Panc1 (cell line): ENCODE measurements around the gene SOX1. TPM values are rescaled to one million over a fixed set of nuclear protein-coding genes. Genes with fewer than 3 reads are reported as not detected.

ENCODE experiments used
- ATAC-seq: fragments of 200-7000 bp; cut with Tn5 transposase; 2 replicates; pipeline ENCODE4 v1.9.1; 2020; ENCODE audit warnings: mild to moderate bottlenecking, moderate library complexity
- BruUV-seq: library from RNA; stranded (reverse); fragments of 400-500 nt; replicated peaks from 2 replicates; lab custom pipeline; 2021; lab: Mats Ljungman, UMichigan
- CTCF ChIA-PET: fragments of 300-600 bp; sonication (Branson Sonifier 250); formaldehyde crosslinking; loops from one replicate; lab custom pipeline; 2022; ENCODE audit warnings: antibody characterized with exemption; lab: Charles Lee
- POLR2A ChIA-PET: fragments of 300-600 bp; sonication (Branson Sonifier 250); formaldehyde crosslinking; loops from one replicate; lab custom pipeline; 2022; ENCODE audit warnings: antibody characterized with exemption; lab: Charles Lee
- DNase-seq: peaks from one replicate; pipeline ENCODE4 v3.0.0-alpha.2; 2010; ENCODE audit warnings: low read depth, low spot score
- H3K27ac ChIP-seq: 2 replicates; pipeline ENCODE4 v1.5.1; 2011; ENCODE audit warnings: mild to moderate bottlenecking, low read length, inconsistent platforms
- H3K27me3 ChIP-seq: fragments of 200-500 bp; sonication (Bioruptor generic); 2 replicates; pipeline ENCODE4 v1.6.0; 2014; ENCODE audit warnings: low read length, inconsistent platforms; ENCODE audit not compliant: control insufficient read depth, insufficient read depth
- H3K36me3 ChIP-seq: fragments of 200-500 bp; sonication (Bioruptor generic); 2 replicates; pipeline ENCODE4 v1.5.1; 2014; ENCODE audit warnings: inconsistent platforms, mild to moderate bottlenecking, low read length, moderate library complexity; ENCODE audit not compliant: control insufficient read depth, insufficient read depth
- H3K4me1 ChIP-seq: 2 replicates; pipeline ENCODE4 v1.5.1; 2011; ENCODE audit warnings: inconsistent platforms, mild to moderate bottlenecking, low read length, moderate library complexity; ENCODE audit not compliant: control insufficient read depth, insufficient read depth
- H3K4me3 ChIP-seq, 2 experiments: 2 replicates each; pipeline ENCODE4 v1.5.1; 2011 to 2012; ENCODE audit warnings: low read depth in 2 of 2, low read length in 2 of 2, mild to moderate bottlenecking in 2 of 2, inconsistent platforms in 1 of 2, moderate library complexity in 1 of 2
- H3K9me3 ChIP-seq: fragments of 200-500 bp; sonication (Bioruptor generic); 2 replicates; pipeline ENCODE4 v1.5.1; 2014; ENCODE audit warnings: low read depth, mild to moderate bottlenecking, inconsistent platforms, low read length, moderate library complexity; ENCODE audit not compliant: control insufficient read depth, insufficient read depth
- POLR2AphosphoS5 ChIP-seq: IDR thresholded peaks from 2 replicates; pipeline ENCODE4 v1.6.1; 2012; ENCODE audit warnings: mild to moderate bottlenecking, low read depth, low read length, moderate library complexity
- SIN3A ChIP-seq: IDR thresholded peaks from 2 replicates; pipeline ENCODE4 v1.6.1; 2012; ENCODE audit warnings: low read depth, mild to moderate bottlenecking, low read length, moderate library complexity, borderline replicate concordance; ENCODE audit not compliant: insufficient read depth
- TCF7L2 ChIP-seq: IDR thresholded peaks from 2 replicates; pipeline ENCODE4 v1.6.1; 2011; ENCODE audit warnings: mild to moderate bottlenecking, low read depth, low read length, inconsistent platforms
- in situ Hi-C: cut with HindIII; loops from 2 replicates; pipeline ENCODE4 v1.10.0; 2016; ENCODE audit warnings: low sequenced_read_pairs, low pct_unique_long_range_greater_than_20kb
- intact Hi-C: fragments of 100-400 bp; cut with micrococcal nuclease; formaldehyde crosslinking; loops from one replicate; pipeline ENCODE4 v1.10.0; 2022; ENCODE audit not compliant: unreplicated experiment
- total RNA-seq: library from RNA; stranded (reverse); gene quantifications from one replicate; pipeline ENCODE4 v1.2.1, GENCODE V29; 2021; ENCODE audit not compliant: unreplicated experiment
- TF ChIP-seq, protein P1 (sequence below): fragments of 450-650 bp; IDR thresholded peaks from 2 replicates; pipeline ENCODE4 v1.5.1; 2017; ENCODE audit warnings: mild to moderate bottlenecking
- TF ChIP-seq, protein P2 (sequence below), 2 experiments: IDR thresholded peaks; 2 replicates each; pipeline ENCODE4 v1.6.1; 2011 to 2012; ENCODE audit warnings: low read depth in 2 of 2, control low read depth in 1 of 2, low read length in 1 of 2, mild to moderate bottlenecking in 1 of 2, moderate library complexity in 1 of 2; ENCODE audit not compliant: insufficient read depth in 1 of 2

SOX1 gene
- total RNA-seq, 1 experiment from 2014 or later, result not detected

DNA sequence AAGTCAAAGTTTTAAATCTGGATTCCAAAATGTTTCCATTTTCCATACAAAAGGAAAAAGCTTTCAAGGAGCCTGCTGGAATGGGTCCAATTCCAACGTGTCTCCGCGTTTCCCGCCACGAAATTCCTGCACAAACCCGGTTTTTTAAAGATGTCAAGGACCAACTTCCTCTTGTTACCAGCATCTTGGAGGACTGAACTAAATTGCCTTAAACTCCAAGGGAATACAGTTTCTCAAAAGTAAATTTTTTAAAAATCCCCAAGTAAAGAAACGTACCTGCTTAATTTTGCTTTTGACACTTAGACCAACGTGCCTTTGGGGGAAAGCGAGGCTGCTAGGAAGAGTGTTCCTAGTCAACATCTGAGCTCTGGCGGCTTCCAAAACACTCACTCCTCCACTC, 12.3 kb upstream of the SOX1 start:
- no peaks in the 10 kb centered on the region for H3K4me1 ChIP-seq
- TF ChIP-seq POLR2AphosphoS5 (no peak), TCF7L2 (no peak)
- no peak overlapping the region for H3K27ac ChIP-seq
- no peaks in the 10 kb centered on the region; the same call in 1 of the 2 replicates for H3K27me3 ChIP-seq
- intact Hi-C loops, result no loop called here
- POLR2A ChIA-PET, result no interaction called here
- H3K36me3 ChIP-seq, result no peaks in the 10 kb centered on the region
- in situ Hi-C loops, result no loop called here
- DNase-seq (no peak), ATAC-seq (no peak)
- H3K4me3 ChIP-seq, result no peak overlapping the region
- CTCF ChIA-PET, result no interaction called here
- H3K9me3 ChIP-seq, result no peaks in the 10 kb centered on the region
- BruUV-seq, result no TSS peak

DNA sequence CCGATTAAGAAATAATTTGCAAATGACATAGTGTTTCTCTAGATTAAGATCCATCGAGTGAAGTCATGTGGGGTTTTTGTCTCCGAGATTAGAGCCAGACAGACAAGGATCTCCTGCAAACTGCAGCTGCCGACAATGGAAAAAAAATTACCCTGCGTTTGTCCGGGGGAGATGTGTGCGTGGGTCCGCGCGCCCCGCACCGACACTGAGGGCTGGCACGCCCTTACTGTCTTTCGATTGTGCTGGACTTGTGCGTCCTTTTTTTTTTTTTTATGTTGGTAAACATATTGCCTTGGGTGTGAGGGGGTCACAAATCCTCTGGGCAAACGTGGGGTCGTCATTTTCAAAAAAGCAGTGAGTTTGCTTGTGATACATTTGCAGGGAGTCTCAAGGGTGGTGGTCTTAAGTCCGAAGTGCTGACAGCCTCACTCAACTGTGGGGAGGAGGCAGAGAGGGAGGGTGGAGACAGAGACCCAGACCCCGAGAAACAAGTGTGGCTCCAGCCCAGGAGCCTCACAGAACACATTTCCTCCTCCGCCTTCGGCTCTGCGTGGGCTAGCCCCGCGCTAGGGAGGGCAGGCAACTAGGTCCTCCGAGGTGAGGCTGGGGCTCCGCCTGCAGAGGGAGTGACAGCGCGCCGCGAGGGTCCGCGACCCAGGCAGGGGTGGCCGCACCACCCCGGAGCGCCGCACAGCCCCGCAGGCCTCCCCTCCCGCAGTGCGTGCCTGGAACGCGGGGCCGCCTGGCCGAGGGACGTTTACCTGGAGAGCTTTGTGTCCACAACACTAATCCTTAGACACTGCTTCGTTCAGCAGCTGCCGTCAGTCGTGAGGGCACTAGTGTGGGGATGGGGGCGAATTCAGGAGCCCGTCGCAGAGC, 11.7 kb upstream of the SOX1 start:
- H3K27ac ChIP-seq, result no peak overlapping the region
- POLR2A ChIA-PET, result no interaction called here
- H3K4me3 ChIP-seq, result no peak overlapping the region
- BruUV-seq, result no TSS peak
- intact Hi-C loops (no loop called here), in situ Hi-C loops (no loop called here)
- H3K27me3 ChIP-seq, result no peaks in the 10 kb centered on the region; the same call in 1 of the 2 replicates
- no peaks in the 10 kb centered on the region for H3K36me3 ChIP-seq
- ATAC-seq, result no peak
- TF ChIP-seq SIN3A (no peak), TCF7L2 (no peak), POLR2AphosphoS5 (no peak)
- TF ChIP-seq, protein P1, sequence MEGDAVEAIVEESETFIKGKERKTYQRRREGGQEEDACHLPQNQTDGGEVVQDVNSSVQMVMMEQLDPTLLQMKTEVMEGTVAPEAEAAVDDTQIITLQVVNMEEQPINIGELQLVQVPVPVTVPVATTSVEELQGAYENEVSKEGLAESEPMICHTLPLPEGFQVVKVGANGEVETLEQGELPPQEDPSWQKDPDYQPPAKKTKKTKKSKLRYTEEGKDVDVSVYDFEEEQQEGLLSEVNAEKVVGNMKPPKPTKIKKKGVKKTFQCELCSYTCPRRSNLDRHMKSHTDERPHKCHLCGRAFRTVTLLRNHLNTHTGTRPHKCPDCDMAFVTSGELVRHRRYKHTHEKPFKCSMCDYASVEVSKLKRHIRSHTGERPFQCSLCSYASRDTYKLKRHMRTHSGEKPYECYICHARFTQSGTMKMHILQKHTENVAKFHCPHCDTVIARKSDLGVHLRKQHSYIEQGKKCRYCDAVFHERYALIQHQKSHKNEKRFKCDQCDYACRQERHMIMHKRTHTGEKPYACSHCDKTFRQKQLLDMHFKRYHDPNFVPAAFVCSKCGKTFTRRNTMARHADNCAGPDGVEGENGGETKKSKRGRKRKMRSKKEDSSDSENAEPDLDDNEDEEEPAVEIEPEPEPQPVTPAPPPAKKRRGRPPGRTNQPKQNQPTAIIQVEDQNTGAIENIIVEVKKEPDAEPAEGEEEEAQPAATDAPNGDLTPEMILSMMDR, result no peak
- TF ChIP-seq, protein P2, sequence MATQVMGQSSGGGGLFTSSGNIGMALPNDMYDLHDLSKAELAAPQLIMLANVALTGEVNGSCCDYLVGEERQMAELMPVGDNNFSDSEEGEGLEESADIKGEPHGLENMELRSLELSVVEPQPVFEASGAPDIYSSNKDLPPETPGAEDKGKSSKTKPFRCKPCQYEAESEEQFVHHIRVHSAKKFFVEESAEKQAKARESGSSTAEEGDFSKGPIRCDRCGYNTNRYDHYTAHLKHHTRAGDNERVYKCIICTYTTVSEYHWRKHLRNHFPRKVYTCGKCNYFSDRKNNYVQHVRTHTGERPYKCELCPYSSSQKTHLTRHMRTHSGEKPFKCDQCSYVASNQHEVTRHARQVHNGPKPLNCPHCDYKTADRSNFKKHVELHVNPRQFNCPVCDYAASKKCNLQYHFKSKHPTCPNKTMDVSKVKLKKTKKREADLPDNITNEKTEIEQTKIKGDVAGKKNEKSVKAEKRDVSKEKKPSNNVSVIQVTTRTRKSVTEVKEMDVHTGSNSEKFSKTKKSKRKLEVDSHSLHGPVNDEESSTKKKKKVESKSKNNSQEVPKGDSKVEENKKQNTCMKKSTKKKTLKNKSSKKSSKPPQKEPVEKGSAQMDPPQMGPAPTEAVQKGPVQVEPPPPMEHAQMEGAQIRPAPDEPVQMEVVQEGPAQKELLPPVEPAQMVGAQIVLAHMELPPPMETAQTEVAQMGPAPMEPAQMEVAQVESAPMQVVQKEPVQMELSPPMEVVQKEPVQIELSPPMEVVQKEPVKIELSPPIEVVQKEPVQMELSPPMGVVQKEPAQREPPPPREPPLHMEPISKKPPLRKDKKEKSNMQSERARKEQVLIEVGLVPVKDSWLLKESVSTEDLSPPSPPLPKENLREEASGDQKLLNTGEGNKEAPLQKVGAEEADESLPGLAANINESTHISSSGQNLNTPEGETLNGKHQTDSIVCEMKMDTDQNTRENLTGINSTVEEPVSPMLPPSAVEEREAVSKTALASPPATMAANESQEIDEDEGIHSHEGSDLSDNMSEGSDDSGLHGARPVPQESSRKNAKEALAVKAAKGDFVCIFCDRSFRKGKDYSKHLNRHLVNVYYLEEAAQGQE (IDR thresholded peaks at IDR 0.05; ENCODE audit: insufficient read depth in 1 of 2, low read depth in 2 of 2, low read length in 1 of 2), result no peak
- no peaks in the 10 kb centered on the region for H3K9me3 ChIP-seq
- no peak for DNase-seq
- H3K4me1 ChIP-seq, result no peaks in the 10 kb centered on the region
- CTCF ChIA-PET, result no interaction called here

DNA sequence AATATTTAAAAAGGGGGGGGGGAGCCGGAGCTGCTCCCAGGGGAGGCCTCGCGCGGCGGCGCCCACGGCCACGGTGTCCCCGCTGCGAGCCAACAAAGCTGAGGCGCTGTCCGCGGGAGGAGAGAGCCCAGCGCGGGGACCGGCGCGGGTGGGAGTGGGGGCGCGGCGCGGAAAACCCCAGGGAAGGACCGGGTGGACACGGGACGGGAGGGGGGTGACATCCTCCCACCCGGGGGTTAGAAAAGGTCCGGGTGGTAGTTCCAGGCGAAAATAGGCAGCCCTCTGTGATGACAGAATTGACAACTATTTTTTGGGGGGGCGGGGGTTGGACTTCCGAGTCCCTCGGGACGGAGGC, 11.1 kb upstream of the SOX1 start:
- intact Hi-C loops (no loop called here), in situ Hi-C loops (no loop called here)
- Histone ChIP-seq H3K9me3 (no peaks in the 10 kb centered on the region), H3K4me1 (no peaks in the 10 kb centered on the region), H3K36me3 (no peaks in the 10 kb centered on the region), H3K4me3 (no peak overlapping the region), H3K27me3 (no peaks in the 10 kb centered on the region; the same call in 1 of the 2 replicates), H3K27ac (no peak overlapping the region)
- DNase-seq (no peak), ATAC-seq (no peak)
- TF ChIP-seq SIN3A (no peak), TCF7L2 (no peak), POLR2AphosphoS5 (no peak)
- TF ChIP-seq, protein P2 (IDR thresholded peaks at IDR 0.05; ENCODE audit: insufficient read depth in 1 of 2, low read depth in 2 of 2, low read length in 1 of 2), result no peak
- ChIA-PET POLR2A (no interaction called here), CTCF (no interaction called here)
- BruUV-seq, result no TSS peak
